ENCODE measurements around the gene TPK1.

TPK1 gene

DNA sequence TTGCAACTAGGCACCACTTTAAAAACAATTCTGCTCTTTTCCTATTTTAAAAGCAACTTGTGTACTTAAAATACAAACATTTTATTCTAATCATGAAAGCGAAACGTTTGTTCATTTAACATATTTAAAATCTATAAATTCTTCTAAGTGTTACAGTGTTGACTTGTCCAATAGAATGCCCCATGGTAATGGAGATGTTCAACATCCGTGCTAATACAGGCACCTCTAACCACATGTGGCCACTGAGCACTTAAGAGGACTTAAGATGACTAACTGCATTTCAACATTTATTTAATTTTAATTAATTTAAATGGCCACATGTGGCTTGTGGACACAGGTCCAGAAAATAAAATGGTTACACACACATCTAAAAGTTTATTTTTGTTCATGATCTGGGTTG, 115.1 kb downstream of the TPK1 start:
- Histone ChIP-seq H3K9me3 (ENCODE audit: low read length) (no peaks in the 10 kb centered on the region), H3K36me3 (ENCODE audit: insufficient read depth, low read length) (no peaks in the 10 kb centered on the region)

DNA sequence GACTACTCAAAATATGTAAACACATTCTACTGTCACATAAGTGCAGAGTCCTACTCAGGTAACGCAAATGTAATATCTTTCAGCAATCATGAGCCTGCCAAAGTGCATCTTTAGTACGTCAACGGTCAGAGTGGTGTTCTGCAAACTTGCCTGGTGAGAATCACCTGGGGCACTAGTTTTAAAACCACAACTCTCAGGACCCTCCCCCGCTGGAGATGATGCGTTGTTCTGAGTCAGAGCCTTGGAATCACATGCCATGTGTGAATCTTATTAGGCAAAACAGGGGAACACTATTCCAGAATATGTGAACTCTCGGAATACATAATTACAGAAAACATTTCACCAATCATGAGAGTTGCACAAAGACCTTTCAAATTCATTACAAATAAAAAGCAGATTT, 115.7 kb downstream of the TPK1 start:
- Histone ChIP-seq H2AFZ (ENCODE audit: low read depth, low read length) (no peak overlapping the region), H3K4me1 (ENCODE audit: insufficient read depth, low read length) (no peaks in the 10 kb centered on the region), H3K27me3 (ENCODE audit: insufficient read depth, low read length) (no peaks in the 10 kb centered on the region), H3K36me3 (ENCODE audit: insufficient read depth, low read length) (no peaks in the 10 kb centered on the region), H3K9me3 (ENCODE audit: low read length) (no peaks in the 10 kb centered on the region), H3K4me3 (ENCODE audit: low read length) (no peak overlapping the region)

More for the DNA sequence above, 115.1 kb downstream of the TPK1 start:
- Histone ChIP-seq H3K4me3 (ENCODE audit: low read length) (no peak overlapping the region), H3K27me3 (ENCODE audit: insufficient read depth, low read length) (no peaks in the 10 kb centered on the region), H2AFZ (ENCODE audit: low read depth, low read length) (no peak overlapping the region), H3K4me1 (ENCODE audit: insufficient read depth, low read length) (no peaks in the 10 kb centered on the region)

DNA sequence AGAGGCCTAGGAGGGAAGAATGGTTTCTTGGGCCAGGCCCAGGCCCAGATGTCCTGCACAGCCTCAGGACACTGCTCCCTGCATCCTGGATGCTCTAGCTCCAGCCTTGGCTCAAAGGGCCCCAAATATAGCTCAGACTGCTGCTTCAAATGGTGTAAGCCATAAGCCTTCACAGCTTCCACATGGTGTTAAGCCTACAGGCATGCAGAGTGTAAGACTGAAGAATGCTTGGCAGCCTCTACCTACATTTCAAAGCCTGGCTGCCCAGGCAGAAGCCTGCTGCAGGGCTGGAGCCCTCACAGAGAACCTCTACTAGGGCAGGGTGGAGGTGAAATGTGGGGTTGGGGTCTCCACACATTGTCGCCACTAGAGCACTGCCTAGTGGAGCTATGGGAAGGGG, 118.1 kb downstream of the TPK1 start:
- no peaks in the 10 kb centered on the region for H3K36me3 ChIP-seq (ENCODE audit: insufficient read depth, low read length)
- no peaks in the 10 kb centered on the region for H3K9me3 ChIP-seq (ENCODE audit: low read length)
- no peaks in the 10 kb centered on the region for H3K4me1 ChIP-seq (ENCODE audit: insufficient read depth, low read length)

DNA sequence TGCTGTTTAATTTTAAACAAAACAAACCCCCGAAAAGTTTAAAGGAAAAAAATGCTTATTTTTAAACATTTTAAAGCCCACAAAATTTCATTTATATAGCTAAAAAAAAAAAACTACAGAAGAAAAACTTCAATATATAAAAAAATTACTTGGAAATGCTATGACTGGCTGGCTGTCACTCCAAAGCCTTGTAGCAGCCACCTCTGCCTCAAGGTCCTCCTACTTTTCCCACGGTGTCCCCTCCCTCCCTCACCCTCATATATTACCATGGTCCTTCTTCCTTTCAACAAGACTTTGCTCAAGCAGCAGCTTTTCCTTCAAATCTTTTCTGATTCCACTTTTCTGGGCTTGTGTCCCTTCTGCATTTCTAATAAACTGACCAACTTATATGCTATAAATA, 122.0 kb downstream of the TPK1 start:
- H2AFZ ChIP-seq (ENCODE audit: low read depth, low read length): no peak overlapping the region
- no peaks in the 10 kb centered on the region for H3K4me1 ChIP-seq (ENCODE audit: insufficient read depth, low read length)
- H3K4me3 ChIP-seq (ENCODE audit: low read length): no peak overlapping the region
- no peaks in the 10 kb centered on the region for H3K9me3 ChIP-seq (ENCODE audit: low read length)
- no peaks in the 10 kb centered on the region for H3K27me3 ChIP-seq (ENCODE audit: insufficient read depth, low read length)
- no peaks in the 10 kb centered on the region for H3K36me3 ChIP-seq (ENCODE audit: insufficient read depth, low read length)

More for the DNA sequence above, 118.1 kb downstream of the TPK1 start:
- H3K4me3 ChIP-seq (ENCODE audit: low read length): no peak overlapping the region
- no peak overlapping the region for H2AFZ ChIP-seq (ENCODE audit: low read depth, low read length)
- H3K27me3 ChIP-seq (ENCODE audit: insufficient read depth, low read length): no peaks in the 10 kb centered on the region

DNA sequence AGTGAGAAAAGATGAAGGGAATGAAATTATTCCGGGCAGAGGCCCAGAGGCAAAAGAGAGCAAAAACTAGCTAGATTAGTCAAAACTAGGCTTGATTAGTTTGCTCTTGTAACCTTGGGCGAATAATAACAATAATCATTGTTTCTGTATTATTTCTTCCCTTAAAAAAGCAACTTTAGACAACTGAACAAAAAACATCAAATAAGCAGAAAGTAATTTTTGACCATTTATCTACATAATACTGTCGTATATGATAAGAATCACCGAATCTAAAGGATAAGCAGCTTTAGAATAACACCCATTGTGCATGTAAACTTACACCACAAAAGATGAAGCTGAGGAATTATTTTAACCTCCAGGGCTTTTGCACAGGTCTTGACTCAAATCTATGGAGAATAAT, 125.1 kb downstream of the TPK1 start:
- H2AFZ ChIP-seq (ENCODE audit: low read depth, low read length): no peak overlapping the region
- H3K4me1 ChIP-seq (ENCODE audit: insufficient read depth, low read length): no peaks in the 10 kb centered on the region
- no peaks in the 10 kb centered on the region for H3K9me3 ChIP-seq (ENCODE audit: low read length)
- no peaks in the 10 kb centered on the region for H3K36me3 ChIP-seq (ENCODE audit: insufficient read depth, low read length)
- no peak overlapping the region for H3K4me3 ChIP-seq (ENCODE audit: low read length)
- H3K27me3 ChIP-seq (ENCODE audit: insufficient read depth, low read length): no peaks in the 10 kb centered on the region

DNA sequence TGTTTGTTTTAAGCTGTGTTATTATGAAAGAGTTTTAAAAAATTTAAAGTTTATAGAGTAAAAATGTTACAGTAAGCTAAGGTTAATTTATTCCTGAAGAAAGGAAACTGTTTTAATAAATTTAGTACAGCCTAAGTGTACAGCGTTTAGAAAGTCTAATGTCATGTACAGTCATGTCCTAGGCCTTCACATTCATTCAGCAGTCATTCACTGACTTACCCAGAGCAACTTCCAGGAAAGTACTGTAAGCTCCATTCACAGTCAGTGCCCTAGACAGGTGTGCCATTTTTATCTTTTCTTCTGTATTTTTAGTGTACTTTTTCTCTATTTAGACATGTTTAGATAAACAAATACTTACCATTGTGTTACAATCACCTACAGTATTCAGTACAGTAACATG, 126.8 kb downstream of the TPK1 start:
- Histone ChIP-seq H2AFZ (ENCODE audit: low read depth, low read length) (no peak overlapping the region), H3K9me3 (ENCODE audit: low read length) (no peaks in the 10 kb centered on the region), H3K36me3 (ENCODE audit: insufficient read depth, low read length) (no peaks in the 10 kb centered on the region), H3K4me3 (ENCODE audit: low read length) (no peak overlapping the region), H3K4me1 (ENCODE audit: insufficient read depth, low read length) (no peaks in the 10 kb centered on the region), H3K27me3 (ENCODE audit: insufficient read depth, low read length) (no peaks in the 10 kb centered on the region)

DNA sequence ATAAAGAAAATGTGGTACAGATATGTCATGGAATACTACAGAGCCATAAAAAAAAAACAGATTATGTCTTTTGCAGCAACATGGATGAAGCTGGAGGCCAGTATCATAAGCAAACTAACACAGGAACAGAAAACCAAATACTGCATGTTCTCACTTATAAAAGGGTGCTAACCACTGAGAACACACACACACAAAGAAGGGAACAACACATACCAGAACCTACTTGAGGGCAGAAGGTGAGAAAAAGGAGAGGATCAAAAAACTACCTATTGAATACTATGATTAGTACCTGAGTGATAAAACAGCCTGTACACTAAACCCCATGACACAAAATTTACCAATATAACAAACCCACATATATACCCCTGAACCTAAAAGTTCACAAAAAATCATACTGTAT, 144.6 kb downstream of the TPK1 start:
- H3K36me3 ChIP-seq (ENCODE audit: insufficient read depth, low read length): no peaks in the 10 kb centered on the region
- H2AFZ ChIP-seq (ENCODE audit: low read depth, low read length): no peak overlapping the region
- H3K27me3 ChIP-seq (ENCODE audit: insufficient read depth, low read length): no peaks in the 10 kb centered on the region
- H3K9me3 ChIP-seq (ENCODE audit: low read length): no peaks in the 10 kb centered on the region
- H3K4me3 ChIP-seq (ENCODE audit: low read length): no peak overlapping the region
- H3K4me1 ChIP-seq (ENCODE audit: insufficient read depth, low read length): no peaks in the 10 kb centered on the region

DNA sequence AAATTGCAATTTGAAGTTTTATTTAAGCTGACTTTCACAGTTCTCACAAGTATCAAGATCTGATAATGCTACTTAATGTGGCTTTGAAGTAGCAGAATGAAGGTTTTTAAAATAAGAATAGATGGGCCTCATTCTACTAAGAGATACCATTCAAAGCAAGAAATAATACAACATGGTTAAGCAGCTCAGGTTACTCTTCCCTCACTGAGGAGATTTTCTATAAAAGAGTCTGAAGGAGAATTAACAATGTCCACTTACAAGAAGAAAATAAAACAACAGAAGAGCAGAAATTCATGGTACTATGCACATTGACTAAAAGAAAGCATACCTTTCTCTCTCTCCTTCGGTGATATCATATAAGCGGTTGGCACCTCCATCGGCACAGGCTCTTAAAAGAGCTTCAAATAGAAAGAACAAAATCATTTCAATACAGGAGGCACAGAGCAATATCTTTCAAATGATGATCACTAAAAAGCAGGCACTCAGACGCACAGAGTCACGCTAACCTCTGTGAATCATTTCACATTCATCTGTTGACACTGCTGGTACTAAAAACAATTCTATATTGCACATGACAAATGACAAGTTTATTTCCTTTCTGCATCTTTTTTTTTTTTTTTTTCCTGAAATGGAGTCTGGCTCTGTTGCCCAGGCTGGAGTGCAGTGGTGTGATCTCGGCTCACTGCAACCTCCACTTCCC, 153.1 kb downstream of the TPK1 start:
- Histone ChIP-seq H2AFZ (ENCODE audit: low read depth, low read length) (no peak overlapping the region), H3K4me1 (ENCODE audit: insufficient read depth, low read length) (no peaks in the 10 kb centered on the region), H3K4me3 (ENCODE audit: low read length) (no peak overlapping the region), H3K9me3 (ENCODE audit: low read length) (no peaks in the 10 kb centered on the region), H3K36me3 (ENCODE audit: insufficient read depth, low read length) (no peaks in the 10 kb centered on the region), H3K27me3 (ENCODE audit: insufficient read depth, low read length) (no peaks in the 10 kb centered on the region)

DNA sequence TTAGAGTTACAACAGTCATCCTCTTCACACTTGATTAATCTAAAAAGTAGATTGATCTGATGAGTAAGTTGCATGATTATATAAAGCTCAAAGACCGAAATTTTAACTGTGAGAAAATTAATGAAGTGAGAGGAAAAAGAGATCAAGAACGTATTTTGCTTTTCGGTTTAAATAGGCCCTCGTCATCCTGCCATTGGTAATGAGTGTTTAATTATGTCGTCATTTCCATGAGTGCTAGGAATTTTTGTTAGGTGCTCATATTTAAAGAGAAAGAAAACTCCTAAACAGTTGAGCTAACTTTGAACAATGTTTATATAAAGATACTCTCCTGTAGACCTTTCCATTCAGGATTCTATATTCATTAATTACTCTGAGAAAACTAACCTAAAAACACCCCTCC, 159.4 kb downstream of the TPK1 start:
- H3K27me3 ChIP-seq (ENCODE audit: insufficient read depth, low read length): no peaks in the 10 kb centered on the region
- H3K4me3 ChIP-seq (ENCODE audit: low read length): no peak overlapping the region
- H3K9me3 ChIP-seq (ENCODE audit: low read length): no peaks in the 10 kb centered on the region
- no peaks in the 10 kb centered on the region for H3K36me3 ChIP-seq (ENCODE audit: insufficient read depth, low read length)
- H2AFZ ChIP-seq (ENCODE audit: low read depth, low read length): no peak overlapping the region
- H3K4me1 ChIP-seq (ENCODE audit: insufficient read depth, low read length): no peaks in the 10 kb centered on the region

DNA sequence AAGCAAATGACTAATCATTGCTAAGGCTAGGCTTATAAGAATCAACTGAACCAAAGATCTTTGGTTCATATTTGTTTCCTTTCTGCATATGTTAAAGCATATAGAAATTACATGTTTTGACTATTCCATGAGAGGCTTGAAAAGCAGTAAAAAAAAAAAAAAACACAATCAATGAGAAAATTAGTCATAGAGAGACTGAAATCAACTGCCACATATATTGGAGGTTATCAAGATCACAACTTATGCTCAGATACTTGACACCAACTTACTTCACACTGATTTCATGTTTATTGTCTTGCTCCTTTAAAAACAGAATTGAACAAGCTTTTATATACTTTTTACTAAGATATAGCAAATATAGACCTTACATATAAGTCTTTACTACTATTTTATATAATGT, 161.3 kb downstream of the TPK1 start:
- Histone ChIP-seq H2AFZ (ENCODE audit: low read depth, low read length) (no peak overlapping the region), H3K9me3 (ENCODE audit: low read length) (no peaks in the 10 kb centered on the region), H3K27me3 (ENCODE audit: insufficient read depth, low read length) (no peaks in the 10 kb centered on the region)

DNA sequence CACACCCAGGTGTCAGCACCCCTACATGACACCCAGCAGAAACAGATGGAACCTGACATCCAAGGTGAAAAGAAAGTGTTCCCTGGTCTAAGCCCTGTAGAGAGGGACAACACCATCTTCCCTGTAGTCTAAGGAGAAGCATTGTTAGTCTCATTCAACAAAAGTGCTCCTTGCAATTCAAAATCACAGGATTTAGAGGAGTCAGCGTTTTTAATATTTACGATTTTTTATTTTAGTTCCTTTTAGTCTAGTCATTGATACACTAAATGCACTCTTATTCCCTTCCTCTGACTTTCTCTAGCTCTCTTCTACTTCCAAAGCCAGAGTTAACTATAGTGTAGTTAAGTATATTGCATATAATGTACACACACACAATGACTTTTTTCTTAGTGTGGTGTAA, 163.0 kb downstream of the TPK1 start:
- Histone ChIP-seq H3K36me3 (ENCODE audit: insufficient read depth, low read length) (no peaks in the 10 kb centered on the region), H3K4me1 (ENCODE audit: insufficient read depth, low read length) (no peaks in the 10 kb centered on the region), H3K9me3 (ENCODE audit: low read length) (no peaks in the 10 kb centered on the region), H3K27me3 (ENCODE audit: insufficient read depth, low read length) (no peaks in the 10 kb centered on the region), H2AFZ (ENCODE audit: low read depth, low read length) (no peak overlapping the region), H3K4me3 (ENCODE audit: low read length) (no peak overlapping the region)

More for the DNA sequence above, 161.3 kb downstream of the TPK1 start:
- no peaks in the 10 kb centered on the region for H3K4me1 ChIP-seq (ENCODE audit: insufficient read depth, low read length)
- H3K36me3 ChIP-seq (ENCODE audit: insufficient read depth, low read length): no peaks in the 10 kb centered on the region
- no peak overlapping the region for H3K4me3 ChIP-seq (ENCODE audit: low read length)

DNA sequence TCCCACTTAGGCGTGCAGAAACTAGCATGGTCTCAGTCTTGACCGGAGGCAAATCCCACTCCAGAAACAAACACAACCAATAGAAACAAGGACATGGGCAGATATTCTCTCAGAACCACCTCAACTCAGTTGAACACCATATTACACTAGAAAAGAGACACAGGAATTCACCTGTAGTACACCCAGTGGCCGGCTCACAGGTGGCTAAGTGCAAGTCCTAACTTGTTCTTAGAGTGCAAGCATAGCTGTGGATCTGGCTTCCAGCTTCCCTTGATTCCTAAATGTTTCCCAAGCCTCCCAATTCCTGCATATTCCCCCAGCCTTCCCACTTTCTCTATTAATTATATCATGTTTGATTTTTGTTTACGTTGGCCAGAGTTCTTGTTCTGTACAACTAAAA, 164.4 kb downstream of the TPK1 start:
- H3K27me3 ChIP-seq (ENCODE audit: insufficient read depth, low read length): no peaks in the 10 kb centered on the region
- no peak overlapping the region for H3K4me3 ChIP-seq (ENCODE audit: low read length)
- H3K36me3 ChIP-seq (ENCODE audit: insufficient read depth, low read length): no peaks in the 10 kb centered on the region
- H2AFZ ChIP-seq (ENCODE audit: low read depth, low read length): no peak overlapping the region
- no peaks in the 10 kb centered on the region for H3K4me1 ChIP-seq (ENCODE audit: insufficient read depth, low read length)
- H3K9me3 ChIP-seq (ENCODE audit: low read length): no peaks in the 10 kb centered on the region

DNA sequence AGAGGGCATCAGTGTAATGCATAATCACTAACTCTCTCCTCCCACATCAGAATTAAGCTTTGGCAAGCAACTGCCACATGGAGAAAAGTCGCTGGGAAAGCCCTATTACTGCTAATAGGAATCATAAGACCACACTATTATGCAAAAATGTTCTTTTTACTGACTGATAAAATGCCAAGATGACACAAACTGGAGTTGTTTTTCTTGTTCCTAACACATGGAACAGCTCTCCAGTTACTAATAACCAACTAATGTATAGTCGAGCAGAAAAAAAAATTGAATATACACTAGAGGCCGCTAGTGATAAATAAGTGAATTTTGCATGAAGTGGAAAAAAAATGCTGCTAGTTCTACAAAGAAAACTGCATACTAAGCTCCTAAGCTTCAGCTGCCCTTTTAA, 165.6 kb downstream of the TPK1 start:
- Histone ChIP-seq H2AFZ (ENCODE audit: low read depth, low read length) (no peak overlapping the region), H3K9me3 (ENCODE audit: low read length) (no peaks in the 10 kb centered on the region), H3K36me3 (ENCODE audit: insufficient read depth, low read length) (no peaks in the 10 kb centered on the region), H3K4me3 (ENCODE audit: low read length) (no peak overlapping the region), H3K4me1 (ENCODE audit: insufficient read depth, low read length) (no peaks in the 10 kb centered on the region), H3K27me3 (ENCODE audit: insufficient read depth, low read length) (no peaks in the 10 kb centered on the region)

DNA sequence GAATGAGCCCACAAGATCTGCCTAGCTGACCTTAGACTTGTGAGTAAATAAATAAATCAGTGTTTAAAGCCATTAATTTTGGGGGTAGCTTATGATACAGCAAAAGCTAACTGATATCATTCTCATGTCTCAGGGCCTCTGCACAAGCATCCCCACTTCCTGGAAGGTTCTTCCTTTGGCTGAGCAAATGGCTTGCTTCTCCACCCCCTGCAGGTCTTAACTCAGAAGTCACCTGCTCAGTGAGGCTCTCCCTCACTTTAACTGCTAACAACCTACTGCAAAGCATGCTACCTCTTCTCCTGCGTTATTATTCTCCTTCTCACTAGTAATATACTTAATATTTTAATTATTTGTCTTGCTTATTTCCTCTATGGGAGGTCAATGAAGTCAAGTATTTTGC, 167.3 kb downstream of the TPK1 start:
- Histone ChIP-seq H3K36me3 (ENCODE audit: insufficient read depth, low read length) (no peaks in the 10 kb centered on the region), H3K4me3 (ENCODE audit: low read length) (no peak overlapping the region), H3K9me3 (ENCODE audit: low read length) (no peaks in the 10 kb centered on the region), H2AFZ (ENCODE audit: low read depth, low read length) (no peak overlapping the region), H3K27me3 (ENCODE audit: insufficient read depth, low read length) (no peaks in the 10 kb centered on the region), H3K4me1 (ENCODE audit: insufficient read depth, low read length) (no peaks in the 10 kb centered on the region)
